Activated T-helper 1 cell treated with Interleukin-2 at 50 U/mL for 16 hours (primary cell): ENCODE data around the gene CST5.
"Not testable (repeated sequence)": the region's sequence is repeated elsewhere in the genome, so short reads cannot be mapped to it uniquely, and the experiment has no call there.

ENCODE experiments used
- DNase-seq: peaks from one replicate; pipeline ENCODE4 v3.0.0-alpha.2; 2020; ENCODE audit warnings: low read depth

Gene CST5

GRCh38 chr20:23889775-23890187 lies 10.2 kb upstream of the CST5 start:
- peak; percentile 25 for DNase-seq

GRCh38 chr20:23887856-23888255 lies 8.3 kb upstream of the CST5 start:
- no peak for DNase-seq

GRCh38 chr20:23884771-23885162 lies 5.2 kb upstream of the CST5 start:
- DNase-seq = no peak

GRCh38 chr20:23884136-23884770 lies 4.7 kb upstream of the CST5 start:
- no peak for DNase-seq

GRCh38 chr20:23881371-23881770 lies 1.8 kb upstream of the CST5 start:
- no peak for DNase-seq

- no peak for DNase-seq
These were observed 869 bp upstream of the CST5 start for GRCh38 chr20:23880417-23880816.

- no peak for DNase-seq
These were observed 345 bp upstream of the CST5 start for GRCh38 chr20:23879811-23880374.

GRCh38 chr20:23878787-23879186 lies 761 bp downstream of the CST5 start:
- no peak for DNase-seq

GRCh38 chr20:23878016-23878542 lies 1.5 kb downstream of the CST5 start:
- DNase-seq = not testable (repeated sequence)

- no peak for DNase-seq
These were observed 2.0 kb downstream of the CST5 start for GRCh38 chr20:23877524-23877923.

GRCh38 chr20:23875606-23876237 lies 3.8 kb downstream of the CST5 start:
- DNase-seq = no peak

GRCh38 chr20:23874747-23875146 lies 4.8 kb downstream of the CST5 start:
- DNase-seq = no peak

- DNase-seq = no peak
These were observed 6.1 kb downstream of the CST5 start for GRCh38 chr20:23873370-23874015.

GRCh38 chr20:23872065-23872464 lies 7.5 kb downstream of the CST5 start:
- no peak for DNase-seq

- no peak for DNase-seq
These were observed 9.1 kb downstream of the CST5 start for GRCh38 chr20:23870461-23870860.

GRCh38 chr20:23869520-23869919 lies 10.0 kb downstream of the CST5 start:
- no peak for DNase-seq

- no peak for DNase-seq
These were observed 11.2 kb downstream of the CST5 start for GRCh38 chr20:23868321-23868720.

- DNase-seq = no peak
These were observed 12.3 kb downstream of the CST5 start for GRCh38 chr20:23867152-23867776.

GRCh38 chr20:23860771-23861170 lies 18.8 kb downstream of the CST5 start:
- not testable (repeated sequence) for DNase-seq

GRCh38 chr20:23857962-23858595 lies 21.5 kb downstream of the CST5 start:
- DNase-seq = no peak

GRCh38 chr20:23856736-23857135 lies 22.8 kb downstream of the CST5 start:
- DNase-seq = no peak

GRCh38 chr20:23856226-23856625 lies 23.3 kb downstream of the CST5 start:
- DNase-seq = no peak
